ENCODE data around the gene LTBP3. TPM values are rescaled to one million over a fixed set of nuclear protein-coding genes. Genes with fewer than 3 reads are reported as not detected.

The LTBP3 gene
- total RNA-seq, 6 donors from 2014 or later, result 99.9 to 479 (median 131) TPM

GRCh38 chr11:65532388-65533064 is 25.6 kb downstream of the LTBP3 start:
- Histone ChIP-seq H3K4me3 (no peak overlapping the region), H3K4me1 (no peaks in the 10 kb centered on the region), H3K9me3 (no peaks in the 10 kb centered on the region), H3K27ac (no peak overlapping the region), H3K36me3 (peaks cover 19 to 94% (median 70%) of the 10 kb centered on the region in 4 donors), H3K27me3 (no peaks in the 10 kb centered on the region)
- WGBS, 2 donors, result 81 to 87% methylated on average over 12 to 14 of the region's 15 CpGs
- no peak for DNase-seq
- ATAC-seq (ENCODE audit: low FRiP score in 2 of 2), result no peak
- TF ChIP-seq CTCF (IDR thresholded peaks at IDR 0.05) (no peak), POLR2AphosphoS5 (IDR thresholded peaks at IDR 0.05) (no peak), EP300 (IDR thresholded peaks at IDR 0.05) (no peak), POLR2A (IDR thresholded peaks at IDR 0.05) (no peak)

GRCh38 chr11:65530157-65530496 is 28.0 kb downstream of the LTBP3 start:
- 87 to 91% methylated on average over 5 of the region's 5 CpGs for WGBS, 2 donors
- Histone ChIP-seq H3K9me3 (no peaks in the 10 kb centered on the region), H3K4me1 (peaks cover 12 to 16% (median 15%) of the 10 kb centered on the region in 4 donors), H3K27ac (no peak overlapping the region), H3K36me3 (peaks cover 19 to 85% (median 52%) of the 10 kb centered on the region in 4 donors), H3K4me3 (no peak overlapping the region), H3K27me3 (no peaks in the 10 kb centered on the region)
- DNase-seq (no peak), ATAC-seq (ENCODE audit: low FRiP score in 2 of 2) (no peak)
- TF ChIP-seq POLR2AphosphoS5 (IDR thresholded peaks at IDR 0.05), result no peak
- TF ChIP-seq CTCF (IDR thresholded peaks at IDR 0.05), result no peak
- no peak for TF ChIP-seq POLR2A (IDR thresholded peaks at IDR 0.05)
- no peak for TF ChIP-seq EP300 (IDR thresholded peaks at IDR 0.05)

- peaks cover 19 to 79% (median 49%) of the 10 kb centered on the region in 4 donors for H3K36me3 ChIP-seq
- H3K27ac ChIP-seq, result no peak overlapping the region
- H3K4me1 ChIP-seq, result peaks cover 12 to 16% (median 15%) of the 10 kb centered on the region in 4 donors
- ATAC-seq (ENCODE audit: low FRiP score in 2 of 2) (no peak), DNase-seq (peak in 1 of 2 donors; percentile 72)
- H3K4me3 ChIP-seq, result no peak overlapping the region
- WGBS, 2 donors, result 78 to 85% methylated on average over 3 to 10 of the region's 10 CpGs
- no peaks in the 10 kb centered on the region for H3K9me3 ChIP-seq
- H3K27me3 ChIP-seq, result no peaks in the 10 kb centered on the region
- no peak for TF ChIP-seq CTCF (IDR thresholded peaks at IDR 0.05)
- no peak for TF ChIP-seq EP300 (IDR thresholded peaks at IDR 0.05)
- TF ChIP-seq POLR2AphosphoS5 (IDR thresholded peaks at IDR 0.05), result no peak
- no peak for TF ChIP-seq POLR2A (IDR thresholded peaks at IDR 0.05)
These were observed 28.5 kb downstream of the LTBP3 start for GRCh38 chr11:65529475-65530156.

- peaks cover 19 to 74% (median 47%) of the 10 kb centered on the region in 4 donors for H3K36me3 ChIP-seq
- DNase-seq, result no peak
- WGBS, 2 donors, result 94 to 95% methylated on average over 11 to 12 of the region's 12 CpGs
- TF ChIP-seq CTCF (IDR thresholded peaks at IDR 0.05) (no peak), EP300 (IDR thresholded peaks at IDR 0.05) (no peak), POLR2AphosphoS5 (IDR thresholded peaks at IDR 0.05) (no peak), POLR2A (IDR thresholded peaks at IDR 0.05) (no peak)
- no peak overlapping the region for H3K27ac ChIP-seq
- H3K9me3 ChIP-seq, result no peaks in the 10 kb centered on the region
- H3K4me3 ChIP-seq, result no peak overlapping the region
- H3K4me1 ChIP-seq, result peaks cover 19 to 23% (median 22%) of the 10 kb centered on the region in 4 donors
- H3K27me3 ChIP-seq, result no peaks in the 10 kb centered on the region
- no peak for ATAC-seq (ENCODE audit: low FRiP score in 2 of 2)
These were observed 29.3 kb downstream of the LTBP3 start for GRCh38 chr11:65528819-65529350.
